ENCODE results near the gene CLEC3A. TPM values are rescaled to one million over a fixed set of nuclear protein-coding genes. Genes with fewer than 3 reads are reported as not detected.
"Not testable (repeated sequence)": the region's sequence is repeated elsewhere in the genome, so short reads cannot be mapped to it uniquely, and the experiment has no call there.

The CLEC3A gene
- total RNA-seq, 1 donor from 2014 or later = not detected

DNA sequence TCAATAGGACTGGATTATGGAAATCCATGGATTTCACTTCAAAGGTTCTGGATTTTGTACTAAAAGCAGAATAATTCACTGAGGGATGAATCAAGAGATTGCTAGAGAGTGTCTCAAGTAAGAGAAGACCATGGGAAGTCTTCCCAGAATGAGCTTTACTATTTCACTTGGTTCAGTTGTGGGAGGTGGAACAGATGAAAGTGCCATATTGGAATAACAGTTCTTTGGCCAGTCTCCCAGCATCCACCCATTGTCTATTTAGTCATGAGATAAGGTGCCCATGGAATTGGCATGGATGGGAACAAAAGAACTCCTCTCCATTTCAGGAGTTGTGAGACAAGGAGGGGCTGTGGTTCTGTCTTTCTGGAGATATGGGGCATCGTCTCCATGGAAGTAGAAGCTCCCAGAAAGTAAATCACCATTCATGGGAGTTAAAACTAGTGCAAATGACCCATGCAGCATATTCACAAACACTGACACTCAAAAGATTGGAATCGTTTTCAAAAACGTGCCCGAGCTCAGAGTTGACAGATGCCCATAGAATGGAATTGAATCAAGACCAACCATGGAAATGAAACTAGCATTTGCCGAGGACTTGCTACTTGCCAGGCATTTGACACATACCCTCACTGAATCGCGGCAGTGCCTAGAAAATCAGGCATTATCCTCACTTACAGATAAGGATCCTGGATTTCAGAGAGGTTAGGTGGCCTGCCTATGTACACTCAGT is 36.2 kb upstream of the CLEC3A start:
- Mint-ChIP-seq H3K27ac (no peak overlapping the region), H3K4me3 (no peak overlapping the region), H3K9me3 (peaks cover 13% of the 10 kb centered on the region), H3K36me3 (peaks cover 6% of the 10 kb centered on the region), H3K27me3 (ENCODE audit: low read depth) (no peaks in the 10 kb centered on the region), H3K4me1 (peaks cover 7% of the 10 kb centered on the region)
- TF ChIP-seq, protein P1, sequence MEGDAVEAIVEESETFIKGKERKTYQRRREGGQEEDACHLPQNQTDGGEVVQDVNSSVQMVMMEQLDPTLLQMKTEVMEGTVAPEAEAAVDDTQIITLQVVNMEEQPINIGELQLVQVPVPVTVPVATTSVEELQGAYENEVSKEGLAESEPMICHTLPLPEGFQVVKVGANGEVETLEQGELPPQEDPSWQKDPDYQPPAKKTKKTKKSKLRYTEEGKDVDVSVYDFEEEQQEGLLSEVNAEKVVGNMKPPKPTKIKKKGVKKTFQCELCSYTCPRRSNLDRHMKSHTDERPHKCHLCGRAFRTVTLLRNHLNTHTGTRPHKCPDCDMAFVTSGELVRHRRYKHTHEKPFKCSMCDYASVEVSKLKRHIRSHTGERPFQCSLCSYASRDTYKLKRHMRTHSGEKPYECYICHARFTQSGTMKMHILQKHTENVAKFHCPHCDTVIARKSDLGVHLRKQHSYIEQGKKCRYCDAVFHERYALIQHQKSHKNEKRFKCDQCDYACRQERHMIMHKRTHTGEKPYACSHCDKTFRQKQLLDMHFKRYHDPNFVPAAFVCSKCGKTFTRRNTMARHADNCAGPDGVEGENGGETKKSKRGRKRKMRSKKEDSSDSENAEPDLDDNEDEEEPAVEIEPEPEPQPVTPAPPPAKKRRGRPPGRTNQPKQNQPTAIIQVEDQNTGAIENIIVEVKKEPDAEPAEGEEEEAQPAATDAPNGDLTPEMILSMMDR (IDR thresholded peaks at IDR 0.05; ENCODE audit: unreplicated experiment) = no peak
- DNase-seq (ENCODE audit: low spot score in 2 of 2, unreplicated experiment in 2 of 2) = no peak

DNA sequence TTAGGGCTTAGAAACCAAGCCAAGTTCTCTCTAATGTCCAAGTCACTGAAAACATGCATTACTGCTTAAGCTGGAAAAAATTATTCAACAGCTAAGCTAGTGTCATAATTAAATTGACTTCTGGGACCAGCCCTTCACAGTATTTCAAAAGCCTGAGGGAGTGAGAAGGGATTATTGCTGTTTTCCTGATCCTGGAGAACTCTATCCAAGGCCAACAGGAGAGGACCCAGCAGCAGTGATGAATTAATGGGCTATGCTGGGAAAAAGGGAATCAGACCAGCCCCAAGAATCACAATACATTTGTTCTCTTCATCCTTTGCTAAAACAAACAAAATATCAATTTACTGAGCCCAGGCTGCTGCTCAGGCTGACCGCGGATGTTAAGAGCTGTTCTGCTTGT is 34.5 kb upstream of the CLEC3A start:
- H3K27ac Mint-ChIP-seq = no peak overlapping the region
- TF ChIP-seq, protein P1 (IDR thresholded peaks at IDR 0.05; ENCODE audit: unreplicated experiment) = no peak
- no peak for DNase-seq (ENCODE audit: low spot score in 2 of 2, unreplicated experiment in 2 of 2)
- no peaks in the 10 kb centered on the region for H3K27me3 Mint-ChIP-seq (ENCODE audit: low read depth)
- H3K4me1 Mint-ChIP-seq = peaks cover 21% of the 10 kb centered on the region
- no peak overlapping the region for H3K4me3 Mint-ChIP-seq
- peaks cover 12% of the 10 kb centered on the region for H3K36me3 Mint-ChIP-seq
- peaks cover 20% of the 10 kb centered on the region for H3K9me3 Mint-ChIP-seq

DNA sequence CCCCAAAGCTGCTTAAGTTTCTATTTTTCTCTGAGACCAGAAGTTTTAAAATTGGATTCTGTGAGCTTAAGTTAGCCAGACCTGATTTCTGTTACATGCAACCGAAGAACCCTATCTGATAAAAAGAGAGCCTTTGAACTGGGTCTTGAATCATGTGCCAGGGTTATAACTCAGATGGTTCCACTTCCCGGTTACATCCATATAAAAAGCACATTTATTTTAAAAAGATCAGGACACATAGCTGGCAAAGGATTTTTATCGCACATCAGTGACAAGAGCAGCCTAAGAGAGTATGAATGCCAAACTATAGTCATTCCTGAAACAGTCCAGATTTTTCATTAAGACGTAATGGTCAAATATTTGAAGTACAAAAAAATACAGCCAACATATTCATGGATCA is 32.5 kb upstream of the CLEC3A start:
- H3K27me3 Mint-ChIP-seq (ENCODE audit: low read depth) = no peaks in the 10 kb centered on the region
- H3K4me1 Mint-ChIP-seq = peaks cover 38% of the 10 kb centered on the region
- H3K36me3 Mint-ChIP-seq = peaks cover 12% of the 10 kb centered on the region
- H3K4me3 Mint-ChIP-seq = no peak overlapping the region
- TF ChIP-seq, protein P1 (IDR thresholded peaks at IDR 0.05; ENCODE audit: unreplicated experiment) = no peak
- peaks cover 20% of the 10 kb centered on the region for H3K9me3 Mint-ChIP-seq
- H3K27ac Mint-ChIP-seq = no peak overlapping the region
- no peak for DNase-seq (ENCODE audit: low spot score in 2 of 2, unreplicated experiment in 2 of 2)

DNA sequence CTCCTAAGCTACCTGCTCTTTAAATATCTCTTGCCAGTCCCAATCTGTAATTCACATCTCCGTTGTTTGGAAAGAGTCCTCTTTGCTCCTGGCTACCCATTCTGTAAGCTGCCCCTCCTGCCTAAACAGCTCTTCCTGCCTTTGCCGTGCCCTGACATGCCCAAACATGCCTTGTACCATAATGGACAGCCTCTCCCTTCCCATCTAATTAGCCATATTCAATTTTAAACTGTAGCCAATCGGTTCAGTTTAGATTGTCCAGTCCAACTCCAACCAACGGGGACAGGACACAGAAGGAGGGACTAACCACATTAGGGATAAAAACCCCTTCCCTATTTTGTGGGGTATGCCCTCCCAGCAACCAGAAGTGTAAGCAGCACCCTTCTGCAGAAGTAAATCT is 30.6 kb upstream of the CLEC3A start:
- H3K9me3 Mint-ChIP-seq = peaks cover 32% of the 10 kb centered on the region
- H3K4me3 Mint-ChIP-seq = no peak overlapping the region
- no peak overlapping the region for H3K27ac Mint-ChIP-seq
- DNase-seq (ENCODE audit: low spot score in 2 of 2, unreplicated experiment in 2 of 2) = no peak
- no peaks in the 10 kb centered on the region for H3K27me3 Mint-ChIP-seq (ENCODE audit: low read depth)
- TF ChIP-seq, protein P1 (IDR thresholded peaks at IDR 0.05; ENCODE audit: unreplicated experiment) = no peak
- peaks cover 18% of the 10 kb centered on the region for H3K36me3 Mint-ChIP-seq
- H3K4me1 Mint-ChIP-seq = peaks cover 38% of the 10 kb centered on the region

DNA sequence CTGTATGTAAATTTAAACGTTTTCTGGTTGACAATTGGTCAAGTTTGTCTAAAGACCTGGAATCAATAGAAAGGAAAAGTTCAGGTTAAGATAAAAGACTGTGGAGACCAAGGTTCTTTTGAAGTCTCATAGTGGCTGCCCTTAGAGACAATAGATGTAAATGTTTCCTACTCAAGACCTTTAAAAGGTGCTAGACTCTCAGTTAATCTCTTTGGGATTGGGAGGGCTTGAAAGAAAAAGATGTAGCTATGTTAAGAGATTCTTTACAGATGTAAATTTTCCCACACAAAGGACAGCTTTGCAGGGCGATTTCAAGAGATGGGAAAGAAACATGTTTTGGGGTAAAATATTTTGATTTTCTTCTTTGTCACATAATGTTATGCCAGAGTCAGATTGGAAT is 30.0 kb upstream of the CLEC3A start:
- H3K4me1 Mint-ChIP-seq = peaks cover 38% of the 10 kb centered on the region
- not testable (repeated sequence) for H3K27me3 Mint-ChIP-seq (ENCODE audit: low read depth)
- peak overlapping the region; percentile 81 for H3K27ac Mint-ChIP-seq

DNA sequence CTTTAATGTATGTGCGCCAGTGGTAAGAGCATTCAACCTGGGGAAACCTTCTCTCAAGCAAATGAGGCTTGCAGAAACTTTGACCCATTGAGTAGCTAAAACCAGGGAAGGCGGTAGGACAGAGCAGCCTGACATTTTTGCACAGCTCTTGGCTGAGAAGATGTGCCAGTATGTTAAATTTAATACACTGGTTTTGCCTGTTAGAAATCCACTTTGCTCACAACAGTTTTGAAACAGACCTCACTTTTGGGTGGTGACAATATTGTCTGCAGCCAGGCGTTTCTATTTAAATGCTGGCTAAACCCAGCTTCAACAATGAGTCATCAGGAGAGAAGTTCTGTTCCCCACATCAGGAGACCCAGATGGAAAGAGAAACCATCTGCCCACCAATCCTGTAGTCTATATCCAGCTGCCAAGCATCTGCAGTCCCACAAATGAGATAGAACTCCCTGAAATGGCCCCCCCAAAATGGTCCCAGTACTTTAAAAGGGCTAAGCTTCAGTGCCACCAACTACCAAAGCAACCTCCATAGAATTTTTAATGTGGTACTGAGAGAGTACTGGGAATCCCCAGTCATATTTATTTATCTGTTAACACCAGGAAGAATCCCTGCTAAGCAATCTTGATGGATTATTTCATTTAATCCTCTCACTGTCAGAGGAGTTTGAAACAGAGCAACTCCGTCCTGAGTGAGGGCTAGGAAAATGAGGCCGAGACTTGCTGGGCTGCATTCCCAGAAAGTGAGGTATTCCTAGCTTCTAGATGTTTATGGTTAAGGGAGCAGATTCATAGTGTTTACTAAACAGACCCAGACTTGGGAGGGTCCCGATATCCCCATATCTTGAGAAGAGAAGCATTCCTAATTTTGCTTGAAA is 29.0 kb upstream of the CLEC3A start:
- TF ChIP-seq, protein P1 (IDR thresholded peaks at IDR 0.05; ENCODE audit: unreplicated experiment) = no peak
- no peaks in the 10 kb centered on the region for H3K27me3 Mint-ChIP-seq (ENCODE audit: low read depth)
- peaks cover 22% of the 10 kb centered on the region for H3K36me3 Mint-ChIP-seq
- peaks cover 31% of the 10 kb centered on the region for H3K4me1 Mint-ChIP-seq
- H3K9me3 Mint-ChIP-seq = peaks cover 35% of the 10 kb centered on the region
- peak overlapping the region; percentile 37 for H3K4me3 Mint-ChIP-seq
- H3K27ac Mint-ChIP-seq = peak overlapping the region; percentile 95
- peak in 1 of 2 experiments; percentile 52 for DNase-seq (ENCODE audit: low spot score in 2 of 2, unreplicated experiment in 2 of 2)

More for the DNA sequence above, 30.0 kb upstream of the CLEC3A start:
- H3K4me3 Mint-ChIP-seq; DNase-seq (ENCODE audit: low spot score in 2 of 2, unreplicated experiment in 2 of 2): not testable (repeated sequence)
- H3K36me3 Mint-ChIP-seq = peaks cover 22% of the 10 kb centered on the region
- H3K9me3 Mint-ChIP-seq = peaks cover 35% of the 10 kb centered on the region

Data from mesothelial cell of epicardium (in vitro differentiated cells).